LNCaP clone FGC (cell line): Measurements from ENCODE around the gene MYADM.

Source experiments
- DNase-seq: peaks from one replicate; pipeline ENCODE4 v3.0.0-alpha.2; 2011; ENCODE audit warnings: low read depth
- H3K4me3 ChIP-seq: 2 replicates; pipeline ENCODE4 v1.5.1; 2011; ENCODE audit warnings: mild to moderate bottlenecking, low read depth, low read length, control low read depth
- TF ChIP-seq, protein P1 (sequence below): IDR thresholded peaks from 2 replicates; pipeline ENCODE4 v1.5.1; 2012; ENCODE audit warnings: mild to moderate bottlenecking; ENCODE audit not compliant: control insufficient read depth, insufficient read depth; ENCODE audit errors: extremely low read depth

Gene MYADM

DNA sequence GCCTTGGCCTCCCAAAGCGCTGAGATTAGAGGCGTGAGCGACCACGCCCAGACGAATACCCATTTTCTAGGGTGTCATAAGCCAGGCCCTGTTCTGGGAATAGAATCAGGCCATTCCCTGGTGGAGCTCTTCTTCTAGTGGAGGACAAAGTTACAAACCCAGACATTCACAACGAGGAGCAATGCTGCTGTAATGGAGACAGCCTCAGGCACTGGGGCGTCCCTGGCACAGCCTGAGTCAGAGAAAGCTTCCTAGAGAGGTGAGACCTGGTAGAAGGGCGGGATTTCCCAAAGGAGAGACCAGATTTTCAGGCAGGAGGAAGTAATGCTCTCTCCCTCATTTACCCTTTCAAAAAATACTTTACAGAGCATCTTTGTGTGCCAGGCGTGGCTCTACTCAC lies 27.0 kb downstream of the MYADM start:
- TF ChIP-seq, protein P1, sequence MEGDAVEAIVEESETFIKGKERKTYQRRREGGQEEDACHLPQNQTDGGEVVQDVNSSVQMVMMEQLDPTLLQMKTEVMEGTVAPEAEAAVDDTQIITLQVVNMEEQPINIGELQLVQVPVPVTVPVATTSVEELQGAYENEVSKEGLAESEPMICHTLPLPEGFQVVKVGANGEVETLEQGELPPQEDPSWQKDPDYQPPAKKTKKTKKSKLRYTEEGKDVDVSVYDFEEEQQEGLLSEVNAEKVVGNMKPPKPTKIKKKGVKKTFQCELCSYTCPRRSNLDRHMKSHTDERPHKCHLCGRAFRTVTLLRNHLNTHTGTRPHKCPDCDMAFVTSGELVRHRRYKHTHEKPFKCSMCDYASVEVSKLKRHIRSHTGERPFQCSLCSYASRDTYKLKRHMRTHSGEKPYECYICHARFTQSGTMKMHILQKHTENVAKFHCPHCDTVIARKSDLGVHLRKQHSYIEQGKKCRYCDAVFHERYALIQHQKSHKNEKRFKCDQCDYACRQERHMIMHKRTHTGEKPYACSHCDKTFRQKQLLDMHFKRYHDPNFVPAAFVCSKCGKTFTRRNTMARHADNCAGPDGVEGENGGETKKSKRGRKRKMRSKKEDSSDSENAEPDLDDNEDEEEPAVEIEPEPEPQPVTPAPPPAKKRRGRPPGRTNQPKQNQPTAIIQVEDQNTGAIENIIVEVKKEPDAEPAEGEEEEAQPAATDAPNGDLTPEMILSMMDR = no peak
- DNase-seq = no peak
- no peak overlapping the region for H3K4me3 ChIP-seq

DNA sequence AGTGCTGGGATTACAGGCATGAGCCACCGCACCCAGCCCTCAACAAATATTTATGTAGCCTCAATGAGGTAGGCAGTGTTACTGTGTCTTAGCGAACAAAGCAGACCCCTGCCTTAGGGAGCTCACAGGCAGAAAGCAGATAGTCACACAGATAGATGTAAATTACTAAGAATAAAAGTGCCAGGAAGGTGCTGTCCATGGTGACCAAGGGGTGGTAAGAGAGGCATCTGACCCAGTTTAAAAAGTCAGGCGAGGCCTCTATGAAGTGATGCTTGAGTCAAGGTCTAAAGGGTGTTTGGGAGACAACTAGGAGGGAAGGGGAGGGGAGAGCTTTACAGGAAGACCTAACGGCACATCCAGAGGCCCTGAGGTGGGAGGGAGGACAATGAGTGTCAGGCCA lies 29.0 kb downstream of the MYADM start:
- no peak overlapping the region for H3K4me3 ChIP-seq
- no peak for DNase-seq
- TF ChIP-seq, protein P1 = no peak

DNA sequence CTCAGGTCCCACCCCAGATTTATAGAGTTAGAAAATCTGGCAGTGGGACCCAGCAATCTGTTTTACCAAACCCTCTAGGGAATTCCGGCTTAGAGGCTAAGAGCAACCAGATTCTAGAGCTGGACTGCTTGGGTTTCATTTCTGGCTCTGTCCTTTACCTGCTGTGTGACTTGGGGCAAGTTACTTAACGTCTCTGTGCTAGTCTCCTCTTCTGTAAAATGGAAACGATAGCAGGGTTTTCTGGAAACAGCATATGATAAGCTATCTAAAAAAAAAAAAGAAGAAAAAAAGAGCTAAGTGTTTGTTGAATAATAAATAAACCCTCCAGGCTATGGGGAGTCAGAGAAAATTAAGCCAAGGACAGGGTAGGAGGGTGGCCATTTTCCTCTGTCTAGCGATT lies 29.8 kb downstream of the MYADM start:
- no peak for DNase-seq
- TF ChIP-seq, protein P1 = no peak
- no peak overlapping the region for H3K4me3 ChIP-seq

DNA sequence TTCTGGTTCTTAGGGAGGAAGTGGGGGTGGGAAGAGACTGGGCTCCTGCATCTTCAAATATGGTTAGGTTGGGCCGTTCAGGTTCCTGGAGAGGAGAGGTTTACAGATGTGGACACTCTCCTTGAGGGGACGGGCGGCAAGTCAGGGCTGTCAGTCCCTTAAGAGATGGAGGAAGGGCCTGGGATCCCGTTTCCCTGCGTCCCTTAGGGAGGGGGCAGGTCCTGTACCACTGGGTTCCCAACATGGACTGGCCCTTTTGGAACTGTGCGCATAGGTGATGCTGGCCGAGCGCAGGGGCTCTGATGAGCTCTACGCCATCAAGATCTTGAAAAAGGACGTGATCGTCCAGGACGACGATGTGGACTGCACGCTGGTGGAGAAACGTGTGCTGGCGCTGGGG lies 30.5 kb downstream of the MYADM start:
- no peak for DNase-seq
- H3K4me3 ChIP-seq = no peak overlapping the region
- TF ChIP-seq, protein P1 = no peak

- no peak overlapping the region for H3K4me3 ChIP-seq
- TF ChIP-seq, protein P1 = no peak
- DNase-seq = no peak
These were observed 31.1 kb downstream of the MYADM start for GRCh38 chr19:53898636-53899341.

- H3K4me3 ChIP-seq = no peak overlapping the region
- no peak for DNase-seq
- TF ChIP-seq, protein P1 = no peak
These were observed 32.6 kb downstream of the MYADM start for GRCh38 chr19:53900191-53900860.
